Stimulated activated naive B cell treated with anti-CD40 and anti-IgM and Interleukin-4, amounts not matched to agents 10 μg/mL and 1 μg/mL and 100 μg/mL, for 72 hours (primary cell): ENCODE data around the gene SLC38A8.

ENCODE experiments used
- ATAC-seq, 2 donors: fragments of 150-1000 bp; cut with Tn5 transposase; replicated peaks; 2 replicates each; pipeline ENCODE4 v1.10.0; 2021; ENCODE audit warnings: moderate library complexity in 1 of 2
- DNase-seq: peaks from one replicate; pipeline ENCODE4 v3.0.0; 2021
- H3K27ac Mint-ChIP-seq: one replicate; pipeline ENCODE4 v1.8.0; 2022; ENCODE audit warnings: mild to moderate bottlenecking, mixed read lengths
- H3K27me3 Mint-ChIP-seq, 2 donors: one replicate each; pipeline ENCODE4 v1.8.0; 2022; ENCODE audit warnings: mixed read lengths in 2 of 2
- H3K36me3 Mint-ChIP-seq, 2 donors: one replicate each; pipeline ENCODE4 v1.8.0; 2022; ENCODE audit warnings: mixed read lengths in 2 of 2, mild to moderate bottlenecking in 1 of 2
- H3K4me1 Mint-ChIP-seq, 2 donors: one replicate each; pipeline ENCODE4 v1.8.0; 2022; ENCODE audit warnings: mixed read lengths in 2 of 2, mild to moderate bottlenecking in 1 of 2
- H3K4me3 Mint-ChIP-seq, 2 donors: one replicate each; pipeline ENCODE4 v1.8.0; 2022; ENCODE audit warnings: mild to moderate bottlenecking in 2 of 2, mixed read lengths in 2 of 2, moderate library complexity in 1 of 2
- H3K9me3 Mint-ChIP-seq, 2 donors: one replicate each; pipeline ENCODE4 v1.8.0; 2022; ENCODE audit warnings: mixed read lengths in 2 of 2, mild to moderate bottlenecking in 1 of 2

The SLC38A8 gene

GRCh38 chr16:84042308-84042878 is at the start of gene SLC38A8:
Gene SLC38A8, minus strand, starts transcription at chr16:84042795. Its CDS starts 638 bp downstream, at chr16:84042157.
- no peak within 1 kb of the TSS for H3K27ac Mint-ChIP-seq
- H3K4me3 Mint-ChIP-seq, result no peak within 1 kb of the TSS
- no peak for ATAC-seq
- no peaks in the 10 kb centered on the region for H3K9me3 Mint-ChIP-seq
- DNase-seq, result no peak
- peaks cover 34 to 58% of the 10 kb centered on the region in 2 donors for H3K27me3 Mint-ChIP-seq
- H3K36me3 Mint-ChIP-seq, result peaks cover 0 to 4% of the 10 kb centered on the region in 2 donors
- peaks cover 0 to 6% of the 10 kb centered on the region in 2 donors for H3K4me1 Mint-ChIP-seq

- DNase-seq, result no peak
- H3K36me3 Mint-ChIP-seq, result peaks cover 55 to 73% of the 10 kb centered on the region in 2 donors
Observed at GRCh38 chr16:84091460-84091859, 48.9 kb upstream of the SLC38A8 start.

GRCh38 chr16:84090211-84090610 is 47.6 kb upstream of the SLC38A8 start:
- Mint-ChIP-seq H3K4me3 (no peak overlapping the region), H3K27ac (no peak overlapping the region), H3K36me3 (peaks cover 56 to 75% of the 10 kb centered on the region in 2 donors), H3K4me1 (peaks cover 34 to 40% of the 10 kb centered on the region in 2 donors), H3K9me3 (no peaks in the 10 kb centered on the region), H3K27me3 (no peaks in the 10 kb centered on the region)
- DNase-seq (no peak), ATAC-seq (no peak)

More at GRCh38 chr16:84091460-84091859, 48.9 kb upstream of the SLC38A8 start:
- ATAC-seq, result no peak
- peaks cover 25 to 35% of the 10 kb centered on the region in 2 donors for H3K4me1 Mint-ChIP-seq
- no peaks in the 10 kb centered on the region for H3K9me3 Mint-ChIP-seq
- H3K27ac Mint-ChIP-seq, result no peak overlapping the region
- H3K4me3 Mint-ChIP-seq, result no peak overlapping the region
- no peaks in the 10 kb centered on the region for H3K27me3 Mint-ChIP-seq

- peak; percentile 92 to 94 for ATAC-seq
- Mint-ChIP-seq H3K4me3 (peak overlapping the region; percentile 4 to 40), H3K9me3 (no peaks in the 10 kb centered on the region), H3K27me3 (no peaks in the 10 kb centered on the region), H3K36me3 (peaks cover 50 to 67% of the 10 kb centered on the region in 2 donors), H3K27ac (peak overlapping the region; percentile 81), H3K4me1 (peaks cover 35 to 47% of the 10 kb centered on the region in 2 donors)
- peak; percentile 75 for DNase-seq
Observed at GRCh38 chr16:84088695-84089395, 46.2 kb upstream of the SLC38A8 start.

GRCh38 chr16:84087466-84088151 is 45.0 kb upstream of the SLC38A8 start:
- H3K4me3 Mint-ChIP-seq, result peak overlapping the region; percentile 7 to 27
- DNase-seq (no peak), ATAC-seq (no peak)
- no peaks in the 10 kb centered on the region for H3K27me3 Mint-ChIP-seq
- H3K36me3 Mint-ChIP-seq, result peaks cover 45 to 65% of the 10 kb centered on the region in 2 donors
- no peak overlapping the region for H3K27ac Mint-ChIP-seq
- H3K9me3 Mint-ChIP-seq, result no peaks in the 10 kb centered on the region
- H3K4me1 Mint-ChIP-seq, result peaks cover 35 to 47% of the 10 kb centered on the region in 2 donors

GRCh38 chr16:84087001-84087400 is 44.4 kb upstream of the SLC38A8 start:
- DNase-seq (no peak), ATAC-seq (peak in 1 of 2 donors; percentile 15)
- Mint-ChIP-seq H3K9me3 (no peaks in the 10 kb centered on the region), H3K36me3 (peaks cover 45 to 67% of the 10 kb centered on the region in 2 donors), H3K27ac (no peak overlapping the region), H3K4me3 (peak overlapping the region; percentile 4 to 23), H3K4me1 (peaks cover 35 to 47% of the 10 kb centered on the region in 2 donors), H3K27me3 (no peaks in the 10 kb centered on the region)

- DNase-seq, result no peak
- Mint-ChIP-seq H3K4me3 (peak overlapping the region; percentile 69 to 71), H3K4me1 (peaks cover 35 to 47% of the 10 kb centered on the region in 2 donors), H3K36me3 (peaks cover 47 to 69% of the 10 kb centered on the region in 2 donors), H3K27me3 (no peaks in the 10 kb centered on the region), H3K27ac (peak overlapping the region; percentile 69), H3K9me3 (no peaks in the 10 kb centered on the region)
- no peak for ATAC-seq
Observed at GRCh38 chr16:84086341-84086740, 43.7 kb upstream of the SLC38A8 start.

- no peaks in the 10 kb centered on the region for H3K9me3 Mint-ChIP-seq
- H3K36me3 Mint-ChIP-seq, result peaks cover 49 to 69% of the 10 kb centered on the region in 2 donors
- ATAC-seq (peak; percentile 45 to 57), DNase-seq (no peak)
- H3K4me1 Mint-ChIP-seq, result peaks cover 35 to 47% of the 10 kb centered on the region in 2 donors
- H3K27ac Mint-ChIP-seq, result peak overlapping the region; percentile 69
- peak overlapping the region; percentile 69 to 71 for H3K4me3 Mint-ChIP-seq
- H3K27me3 Mint-ChIP-seq, result no peaks in the 10 kb centered on the region
Observed at GRCh38 chr16:84085773-84086172, 43.2 kb upstream of the SLC38A8 start.

- no peak overlapping the region for H3K4me3 Mint-ChIP-seq
- peaks cover 35 to 47% of the 10 kb centered on the region in 2 donors for H3K4me1 Mint-ChIP-seq
Observed at GRCh38 chr16:84085271-84085667, 42.7 kb upstream of the SLC38A8 start.

GRCh38 chr16:84084570-84085270 is 42.1 kb upstream of the SLC38A8 start:
- no peak overlapping the region for H3K4me3 Mint-ChIP-seq
- no peaks in the 10 kb centered on the region for H3K27me3 Mint-ChIP-seq
- H3K9me3 Mint-ChIP-seq, result no peaks in the 10 kb centered on the region
- DNase-seq, result peak; percentile 46
- ATAC-seq, result peak; percentile 48 to 56
- peaks cover 35 to 46% of the 10 kb centered on the region in 2 donors for H3K4me1 Mint-ChIP-seq
- peaks cover 56 to 73% of the 10 kb centered on the region in 2 donors for H3K36me3 Mint-ChIP-seq
- H3K27ac Mint-ChIP-seq, result no peak overlapping the region

More at GRCh38 chr16:84085271-84085667, 42.7 kb upstream of the SLC38A8 start:
- no peaks in the 10 kb centered on the region for H3K9me3 Mint-ChIP-seq
- peaks cover 53 to 70% of the 10 kb centered on the region in 2 donors for H3K36me3 Mint-ChIP-seq
- H3K27ac Mint-ChIP-seq, result no peak overlapping the region
- DNase-seq, result no peak
- no peaks in the 10 kb centered on the region for H3K27me3 Mint-ChIP-seq
- no peak for ATAC-seq

- DNase-seq (no peak), ATAC-seq (no peak)
- Mint-ChIP-seq H3K4me1 (peaks cover 22 to 31% of the 10 kb centered on the region in 2 donors), H3K9me3 (no peaks in the 10 kb centered on the region), H3K4me3 (no peak overlapping the region), H3K27ac (no peak overlapping the region), H3K36me3 (peaks cover 53 to 74% of the 10 kb centered on the region in 2 donors), H3K27me3 (no peaks in the 10 kb centered on the region)
Observed at GRCh38 chr16:84082835-84083569, 40.4 kb upstream of the SLC38A8 start.

GRCh38 chr16:84082110-84082509 is 39.5 kb upstream of the SLC38A8 start:
- DNase-seq (no peak), ATAC-seq (no peak)
- Mint-ChIP-seq H3K27ac (no peak overlapping the region), H3K4me3 (no peak overlapping the region), H3K4me1 (peaks cover 20 to 23% of the 10 kb centered on the region in 2 donors), H3K36me3 (peaks cover 56 to 76% of the 10 kb centered on the region in 2 donors), H3K9me3 (no peaks in the 10 kb centered on the region), H3K27me3 (no peaks in the 10 kb centered on the region)

- H3K36me3 Mint-ChIP-seq, result peaks cover 53 to 78% of the 10 kb centered on the region in 2 donors
Observed at GRCh38 chr16:84081446-84081989, 38.9 kb upstream of the SLC38A8 start.

More at GRCh38 chr16:84081446-84081989, 38.9 kb upstream of the SLC38A8 start:
- H3K4me1 Mint-ChIP-seq, result peaks cover 15 to 17% of the 10 kb centered on the region in 2 donors
- ATAC-seq (no peak), DNase-seq (no peak)
- H3K9me3 Mint-ChIP-seq, result no peaks in the 10 kb centered on the region
- no peak overlapping the region for H3K27ac Mint-ChIP-seq
- H3K27me3 Mint-ChIP-seq, result no peaks in the 10 kb centered on the region
- H3K4me3 Mint-ChIP-seq, result no peak overlapping the region
